Panc1 (cell line): ENCODE data around the gene BICRAL. TPM values are rescaled to one million over a fixed set of nuclear protein-coding genes. Genes with fewer than 3 reads are reported as not detected.

Experiments used
- ATAC-seq: fragments of 200-7000 bp; cut with Tn5 transposase; 2 replicates; pipeline ENCODE4 v1.9.1; 2020; ENCODE audit warnings: mild to moderate bottlenecking, moderate library complexity
- BruUV-seq: library from RNA; stranded (reverse); fragments of 400-500 nt; replicated peaks from 2 replicates; lab custom pipeline; 2021; lab: Mats Ljungman, UMichigan
- CTCF ChIA-PET: fragments of 300-600 bp; sonication (Branson Sonifier 250); formaldehyde crosslinking; loops from one replicate; lab custom pipeline; 2022; ENCODE audit warnings: antibody characterized with exemption; lab: Charles Lee
- POLR2A ChIA-PET: fragments of 300-600 bp; sonication (Branson Sonifier 250); formaldehyde crosslinking; loops from one replicate; lab custom pipeline; 2022; ENCODE audit warnings: antibody characterized with exemption; lab: Charles Lee
- DNase-seq: peaks from one replicate; pipeline ENCODE4 v3.0.0-alpha.2; 2010; ENCODE audit warnings: low read depth, low spot score
- H3K27ac ChIP-seq: 2 replicates; pipeline ENCODE4 v1.5.1; 2011; ENCODE audit warnings: mild to moderate bottlenecking, low read length, inconsistent platforms
- H3K27me3 ChIP-seq: fragments of 200-500 bp; sonication (Bioruptor generic); 2 replicates; pipeline ENCODE4 v1.6.0; 2014; ENCODE audit warnings: low read length, inconsistent platforms; ENCODE audit not compliant: control insufficient read depth, insufficient read depth
- H3K36me3 ChIP-seq: fragments of 200-500 bp; sonication (Bioruptor generic); 2 replicates; pipeline ENCODE4 v1.5.1; 2014; ENCODE audit warnings: inconsistent platforms, mild to moderate bottlenecking, low read length, moderate library complexity; ENCODE audit not compliant: control insufficient read depth, insufficient read depth
- H3K4me1 ChIP-seq: 2 replicates; pipeline ENCODE4 v1.5.1; 2011; ENCODE audit warnings: inconsistent platforms, mild to moderate bottlenecking, low read length, moderate library complexity; ENCODE audit not compliant: control insufficient read depth, insufficient read depth
- H3K4me3 ChIP-seq, 2 experiments: 2 replicates each; pipeline ENCODE4 v1.5.1; 2011 to 2012; ENCODE audit warnings: low read depth in 2 of 2, low read length in 2 of 2, mild to moderate bottlenecking in 2 of 2, inconsistent platforms in 1 of 2, moderate library complexity in 1 of 2
- H3K9me3 ChIP-seq: fragments of 200-500 bp; sonication (Bioruptor generic); 2 replicates; pipeline ENCODE4 v1.5.1; 2014; ENCODE audit warnings: low read depth, mild to moderate bottlenecking, inconsistent platforms, low read length, moderate library complexity; ENCODE audit not compliant: control insufficient read depth, insufficient read depth
- POLR2AphosphoS5 ChIP-seq: IDR thresholded peaks from 2 replicates; pipeline ENCODE4 v1.6.1; 2012; ENCODE audit warnings: mild to moderate bottlenecking, low read depth, low read length, moderate library complexity
- REST ChIP-seq, 2 experiments: IDR thresholded peaks; 2 replicates each; pipeline ENCODE4 v1.6.1; 2011 to 2012; ENCODE audit warnings: low read depth in 2 of 2, control low read depth in 1 of 2, low read length in 1 of 2, mild to moderate bottlenecking in 1 of 2, moderate library complexity in 1 of 2; ENCODE audit not compliant: insufficient read depth in 1 of 2
- SIN3A ChIP-seq: IDR thresholded peaks from 2 replicates; pipeline ENCODE4 v1.6.1; 2012; ENCODE audit warnings: low read depth, mild to moderate bottlenecking, low read length, moderate library complexity, borderline replicate concordance; ENCODE audit not compliant: insufficient read depth
- TCF7L2 ChIP-seq: IDR thresholded peaks from 2 replicates; pipeline ENCODE4 v1.6.1; 2011; ENCODE audit warnings: mild to moderate bottlenecking, low read depth, low read length, inconsistent platforms
- in situ Hi-C: cut with HindIII; loops from 2 replicates; pipeline ENCODE4 v1.10.0; 2016; ENCODE audit warnings: low sequenced_read_pairs, low pct_unique_long_range_greater_than_20kb
- intact Hi-C: fragments of 100-400 bp; cut with micrococcal nuclease; formaldehyde crosslinking; loops from one replicate; pipeline ENCODE4 v1.10.0; 2022; ENCODE audit not compliant: unreplicated experiment
- total RNA-seq: library from RNA; stranded (reverse); gene quantifications from one replicate; pipeline ENCODE4 v1.2.1, GENCODE V29; 2021; ENCODE audit not compliant: unreplicated experiment
- TF ChIP-seq, protein P1 (sequence below): fragments of 450-650 bp; IDR thresholded peaks from 2 replicates; pipeline ENCODE4 v1.5.1; 2017; ENCODE audit warnings: mild to moderate bottlenecking

Gene BICRAL
- total RNA-seq, 1 experiment from 2014 or later: 12.9 TPM

DNA sequence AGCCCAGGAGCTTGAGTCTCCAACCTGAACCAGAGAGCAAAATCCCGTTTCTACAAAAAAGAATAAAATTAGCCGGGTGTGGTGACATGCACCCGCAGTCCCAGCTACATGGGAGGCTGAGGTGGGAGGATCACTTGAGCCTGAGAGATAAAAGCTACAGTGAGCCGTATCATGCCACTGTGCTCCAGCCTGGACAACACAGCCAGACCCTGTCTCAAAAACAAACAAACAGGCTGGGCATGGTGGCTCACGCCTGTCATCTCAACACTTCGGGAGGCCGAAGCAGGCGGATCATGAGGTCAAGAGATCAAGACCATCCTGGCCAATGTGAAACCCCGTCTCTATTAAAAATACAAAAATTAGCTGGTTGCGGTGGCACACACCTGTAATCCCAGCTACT, 122.6 kb downstream of the BICRAL start:
- Histone ChIP-seq H3K4me1 (peaks cover 5% of the 10 kb centered on the region), H3K9me3 (no peaks in the 10 kb centered on the region), H3K36me3 (no peaks in the 10 kb centered on the region), H3K27me3 (no peaks in the 10 kb centered on the region), H3K27ac (no peak overlapping the region), H3K4me3 (no peak overlapping the region)
- no peak for DNase-seq
- POLR2A ChIA-PET: interaction anchor here (0.7 kb wide), 1 partner anchor 173 kb away, joined by 6 read pairs; no protein-coding TSS in a partner anchor
- intact Hi-C loops: loop anchor here (5.0 to 10.0 kb wide), 3 partner anchors 60 to 240 kb away; partner anchors contain the start of genes GNMT, KLHDC3 and MEA1
- no peak for ATAC-seq
- in situ Hi-C loops: no loop called here
- CTCF ChIA-PET: interaction anchor here (0.7 kb wide), 3 partner anchors 76 to 245 kb away, joined by 5 to 12 read pairs (median 6); no protein-coding TSS in a partner anchor
- TF ChIP-seq REST (IDR thresholded peaks at IDR 0.05; ENCODE audit: insufficient read depth in 1 of 2, low read depth in 2 of 2, low read length in 1 of 2): no peak
- no peak for TF ChIP-seq SIN3A
- TF ChIP-seq, protein P1, sequence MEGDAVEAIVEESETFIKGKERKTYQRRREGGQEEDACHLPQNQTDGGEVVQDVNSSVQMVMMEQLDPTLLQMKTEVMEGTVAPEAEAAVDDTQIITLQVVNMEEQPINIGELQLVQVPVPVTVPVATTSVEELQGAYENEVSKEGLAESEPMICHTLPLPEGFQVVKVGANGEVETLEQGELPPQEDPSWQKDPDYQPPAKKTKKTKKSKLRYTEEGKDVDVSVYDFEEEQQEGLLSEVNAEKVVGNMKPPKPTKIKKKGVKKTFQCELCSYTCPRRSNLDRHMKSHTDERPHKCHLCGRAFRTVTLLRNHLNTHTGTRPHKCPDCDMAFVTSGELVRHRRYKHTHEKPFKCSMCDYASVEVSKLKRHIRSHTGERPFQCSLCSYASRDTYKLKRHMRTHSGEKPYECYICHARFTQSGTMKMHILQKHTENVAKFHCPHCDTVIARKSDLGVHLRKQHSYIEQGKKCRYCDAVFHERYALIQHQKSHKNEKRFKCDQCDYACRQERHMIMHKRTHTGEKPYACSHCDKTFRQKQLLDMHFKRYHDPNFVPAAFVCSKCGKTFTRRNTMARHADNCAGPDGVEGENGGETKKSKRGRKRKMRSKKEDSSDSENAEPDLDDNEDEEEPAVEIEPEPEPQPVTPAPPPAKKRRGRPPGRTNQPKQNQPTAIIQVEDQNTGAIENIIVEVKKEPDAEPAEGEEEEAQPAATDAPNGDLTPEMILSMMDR: no peak
- no peak for TF ChIP-seq POLR2AphosphoS5
- no peak for TF ChIP-seq TCF7L2
- BruUV-seq: no TSS peak

DNA sequence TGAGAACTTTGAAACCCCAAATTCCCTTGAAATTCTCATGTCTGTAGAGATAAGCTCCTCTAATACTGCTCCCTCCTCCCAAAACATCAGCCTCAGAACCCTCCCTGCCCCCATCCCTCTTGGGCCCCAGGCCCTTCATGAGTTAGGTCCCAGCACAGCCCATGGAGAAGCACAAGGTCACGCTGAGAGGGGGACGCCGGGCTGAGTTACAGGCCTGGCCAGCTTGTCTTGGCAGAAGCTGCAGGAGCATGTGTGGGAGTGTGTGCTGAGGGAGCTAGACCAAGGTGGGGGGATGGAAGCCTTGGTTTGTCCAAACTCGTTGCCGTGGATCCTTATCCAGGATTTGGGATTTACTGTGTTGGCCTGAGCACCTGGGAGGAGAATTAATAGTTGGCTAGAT, 125.5 kb downstream of the BICRAL start:
- Histone ChIP-seq H3K4me3 (no peak overlapping the region), H3K27me3 (no peaks in the 10 kb centered on the region), H3K27ac (no peak overlapping the region), H3K9me3 (no peaks in the 10 kb centered on the region), H3K36me3 (no peaks in the 10 kb centered on the region), H3K4me1 (no peaks in the 10 kb centered on the region)
- intact Hi-C loops (loop anchor here (10.0 kb wide), 2 partner anchors 57 to 237 kb away; partner anchors contain the start of gene GNMT), in situ Hi-C loops (no loop called here)
- ATAC-seq: no peak
- ChIA-PET POLR2A (no interaction called here), CTCF (no interaction called here)
- TF ChIP-seq POLR2AphosphoS5 (no peak), SIN3A (no peak), TCF7L2 (no peak), REST (IDR thresholded peaks at IDR 0.05; ENCODE audit: insufficient read depth in 1 of 2, low read depth in 2 of 2, low read length in 1 of 2) (no peak)
- TF ChIP-seq, protein P1: no peak
- no TSS peak for BruUV-seq
- no peak for DNase-seq
